Large intestine (tissue), 3 donors: ENCODE results near the gene TTC16. TPM values are rescaled to one million over a fixed set of nuclear protein-coding genes. Genes with fewer than 3 reads are reported as not detected.

Experiments used
- DNase-seq, 2 donors: peaks; one replicate each; pipeline versions ENCODE4 v3.0.0 to v3.0.0-alpha.2; 2013
- H3K27ac ChIP-seq: one replicate; pipeline ENCODE4 v1.5.1; 2013; ENCODE audit warnings: low read length
- H3K27me3 ChIP-seq: 2 replicates; pipeline ENCODE4 v1.6.1; 2013; ENCODE audit warnings: low read length; ENCODE audit not compliant: control insufficient read depth, insufficient read depth
- H3K36me3 ChIP-seq: 2 replicates; pipeline ENCODE4 v1.6.1; 2013; ENCODE audit warnings: low read length; ENCODE audit not compliant: control insufficient read depth, insufficient read depth
- H3K4me1 ChIP-seq: one replicate; pipeline ENCODE4 v1.6.1; 2013; ENCODE audit warnings: low read length; ENCODE audit not compliant: control insufficient read depth, insufficient read depth
- H3K4me3 ChIP-seq: one replicate; pipeline ENCODE4 v1.5.1; 2013; ENCODE audit warnings: low read length
- H3K9me3 ChIP-seq: one replicate; pipeline ENCODE4 v1.6.1; 2013; ENCODE audit warnings: mild to moderate bottlenecking, low read depth, low read length, moderate library complexity; ENCODE audit not compliant: control insufficient read depth
- WGBS: methylation state at CpG from one replicate; pipeline ENCODE4 v1.1.5; 2013; ENCODE audit warnings: low lambda C conversion rate; ENCODE audit not compliant: insufficient coverage; 5-methylcytosine and 5-hydroxymethylcytosine counted together
- polyA plus RNA-seq: library from polyadenylated mRNA; unstranded; fragments of 120-200 nt; gene quantifications from one replicate; pipeline ENCODE4 v1.2.1, GENCODE V29; 2013

TTC16 gene
- polyA plus RNA-seq, 1 donor, result 0.03 TPM

- Histone ChIP-seq H3K27ac (no peak overlapping the region), H3K36me3 (peaks cover 3% of the 10 kb centered on the region), H3K4me3 (no peak overlapping the region), H3K27me3 (peaks cover 51% of the 10 kb centered on the region), H3K4me1 (no peaks in the 10 kb centered on the region), H3K9me3 (peaks cover 6% of the 10 kb centered on the region)
- peak in 1 of 2 donors; percentile 51 for DNase-seq
- WGBS, result no CpG with 5 or more reads among the region's 33 CpGs
These were observed 26.7 kb downstream of the TTC16 start for GRCh38 chr9:127742435-127743088.

GRCh38 chr9:127744398-127745110 is 28.7 kb downstream of the TTC16 start:
- WGBS, result no CpG with 5 or more reads among the region's 19 CpGs
- Histone ChIP-seq H3K9me3 (peaks cover 6% of the 10 kb centered on the region), H3K4me3 (no peak overlapping the region), H3K27me3 (peaks cover 46% of the 10 kb centered on the region), H3K27ac (no peak overlapping the region), H3K36me3 (peaks cover 3% of the 10 kb centered on the region), H3K4me1 (no peaks in the 10 kb centered on the region)
- DNase-seq, result no peak

GRCh38 chr9:127746959-127747569 is 31.2 kb downstream of the TTC16 start:
- H3K27ac ChIP-seq, result no peak overlapping the region
- peaks cover 4% of the 10 kb centered on the region for H3K9me3 ChIP-seq
- H3K36me3 ChIP-seq, result peaks cover 3% of the 10 kb centered on the region
- H3K27me3 ChIP-seq, result peaks cover 34% of the 10 kb centered on the region
- H3K4me1 ChIP-seq, result no peaks in the 10 kb centered on the region
- WGBS, result 100% methylated on average over 1 of the region's 15 CpGs
- H3K4me3 ChIP-seq, result no peak overlapping the region
- no peak for DNase-seq

- Histone ChIP-seq H3K4me3 (no peak overlapping the region), H3K36me3 (peaks cover 2% of the 10 kb centered on the region), H3K4me1 (no peaks in the 10 kb centered on the region), H3K9me3 (peaks cover 3% of the 10 kb centered on the region), H3K27me3 (peaks cover 37% of the 10 kb centered on the region), H3K27ac (no peak overlapping the region)
- no CpG with 5 or more reads among the region's 26 CpGs for WGBS
- no peak for DNase-seq
These were observed 33.4 kb downstream of the TTC16 start for GRCh38 chr9:127749090-127749787.

GRCh38 chr9:127751269-127752054 is 35.6 kb downstream of the TTC16 start:
- Histone ChIP-seq H3K27ac (no peak overlapping the region), H3K36me3 (no peaks in the 10 kb centered on the region), H3K4me3 (no peak overlapping the region), H3K4me1 (no peaks in the 10 kb centered on the region), H3K27me3 (peaks cover 51% of the 10 kb centered on the region), H3K9me3 (peaks cover 7% of the 10 kb centered on the region)
- DNase-seq, result peak in 1 of 2 donors; percentile 21
- WGBS, result no CpG with 5 or more reads among the region's 10 CpGs

GRCh38 chr9:127753148-127753547 is 37.3 kb downstream of the TTC16 start:
- Histone ChIP-seq H3K27ac (no peak overlapping the region), H3K4me3 (no peak overlapping the region), H3K27me3 (peaks cover 48% of the 10 kb centered on the region), H3K9me3 (peaks cover 7% of the 10 kb centered on the region), H3K4me1 (no peaks in the 10 kb centered on the region), H3K36me3 (no peaks in the 10 kb centered on the region)
- WGBS, result no CpG with 5 or more reads among the region's 8 CpGs
- DNase-seq, result no peak

- Histone ChIP-seq H3K4me1 (no peaks in the 10 kb centered on the region), H3K27ac (no peak overlapping the region), H3K36me3 (no peaks in the 10 kb centered on the region), H3K4me3 (no peak overlapping the region), H3K9me3 (peaks cover 7% of the 10 kb centered on the region), H3K27me3 (peaks cover 48% of the 10 kb centered on the region)
- no peak for DNase-seq
- no CpG with 5 or more reads among the region's 8 CpGs for WGBS
These were observed 37.7 kb downstream of the TTC16 start for GRCh38 chr9:127753622-127754021.

GRCh38 chr9:127754099-127755060 is 38.5 kb downstream of the TTC16 start:
- H3K27me3 ChIP-seq, result peaks cover 52% of the 10 kb centered on the region
- H3K27ac ChIP-seq, result no peak overlapping the region

More at GRCh38 chr9:127754099-127755060, 38.5 kb downstream of the TTC16 start:
- Histone ChIP-seq H3K4me3 (peak overlapping the region; percentile 21), H3K36me3 (no peaks in the 10 kb centered on the region), H3K9me3 (peaks cover 7% of the 10 kb centered on the region), H3K4me1 (no peaks in the 10 kb centered on the region)
- DNase-seq, result peak in 1 of 2 donors; percentile 30
- WGBS, result no CpG with 5 or more reads among the region's 86 CpGs
